Activated B cell treated with CpG ODN at 0.5 μM for 24 hours (primary cell): ENCODE data around the gene LRFN5. TPM values are rescaled to one million over a fixed set of nuclear protein-coding genes. Genes with fewer than 3 reads are reported as not detected.
"Not testable (repeated sequence)": the region's sequence is repeated elsewhere in the genome, so short reads cannot be mapped to it uniquely, and the experiment has no call there.

ENCODE experiments used
- ATAC-seq: fragments of 200-7000 bp; cut with Tn5 transposase; one replicate; pipeline ENCODE4 v1.10.0; 2021; ENCODE audit warnings: low read depth, mild to moderate bottlenecking, moderate library complexity
- CTCF ChIA-PET: fragments of 350-600 bp; sonication (Branson Sonifier 250); formaldehyde crosslinking; loops from one replicate; lab custom pipeline; 2021; ENCODE audit warnings: antibody characterized with exemption; lab: Charles Lee
- POLR2A ChIA-PET: fragments of 350-600 bp; sonication (Branson Sonifier 250); formaldehyde crosslinking; loops from one replicate; lab custom pipeline; 2021; ENCODE audit warnings: antibody characterized with exemption; lab: Charles Lee
- DNase-seq: peaks from one replicate; pipeline ENCODE4 v3.0.0; 2022
- H3K27ac Mint-ChIP-seq: one replicate; pipeline ENCODE4 v1.8.0; 2020; ENCODE audit warnings: mixed read lengths
- H3K27me3 Mint-ChIP-seq: one replicate; pipeline ENCODE4 v1.8.0; 2021; ENCODE audit warnings: mixed read lengths
- H3K36me3 Mint-ChIP-seq: one replicate; pipeline ENCODE4 v1.8.0; 2021; ENCODE audit warnings: low read depth, mixed read lengths
- H3K4me1 Mint-ChIP-seq: one replicate; pipeline ENCODE4 v1.8.0; 2021; ENCODE audit warnings: mixed read lengths
- H3K4me3 Mint-ChIP-seq: one replicate; pipeline ENCODE4 v1.8.0; 2020; ENCODE audit warnings: mild to moderate bottlenecking, mixed read lengths
- H3K9me3 Mint-ChIP-seq: one replicate; pipeline ENCODE4 v1.8.0; 2020; ENCODE audit warnings: mixed read lengths
- intact Hi-C: fragments of 100-400 bp; cut with micrococcal nuclease; formaldehyde crosslinking; loops from one replicate; pipeline ENCODE4 v1.15.1; 2024
- total RNA-seq: library from RNA; stranded (reverse); gene quantifications from 2 replicates; pipeline ENCODE4 v1.2.3, GENCODE V29; 2022
- TF ChIP-seq, protein P1 (sequence below): fragments of 200-600 bp; IDR thresholded peaks from one replicate; pipeline ENCODE4 v1.8.0; 2022; ENCODE audit warnings: antibody characterized with exemption, mild to moderate bottlenecking

LRFN5 gene
- total RNA-seq, 1 donor from 2014 or later = 0.11 TPM

DNA sequence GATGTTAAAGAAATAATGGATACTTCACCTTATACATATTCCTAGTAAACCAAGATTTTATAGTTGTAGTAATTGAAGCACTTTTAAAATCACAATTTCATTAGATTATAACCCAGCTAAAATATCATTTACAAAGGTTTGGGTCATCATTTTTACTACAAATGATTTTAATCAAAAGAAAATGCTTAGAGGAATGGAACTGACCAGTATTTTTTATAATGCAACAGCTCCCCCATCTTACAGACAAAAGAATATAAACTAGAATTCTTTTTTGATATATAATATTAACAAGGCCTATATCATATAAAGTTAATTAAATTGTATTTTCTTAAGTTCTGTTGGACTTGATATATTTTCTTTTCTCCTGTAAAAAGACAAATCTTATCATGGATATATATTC is 20.4 kb upstream of the LRFN5 start:
- H3K4me3 Mint-ChIP-seq = no peak overlapping the region
- no peak for ATAC-seq
- no peaks in the 10 kb centered on the region for H3K4me1 Mint-ChIP-seq
- no peaks in the 10 kb centered on the region for H3K36me3 Mint-ChIP-seq
- intact Hi-C loops = no loop called here
- CTCF ChIA-PET = no interaction called here
- POLR2A ChIA-PET = no interaction called here
- H3K27ac Mint-ChIP-seq = no peak overlapping the region
- no peaks in the 10 kb centered on the region for H3K27me3 Mint-ChIP-seq
- TF ChIP-seq, protein P1, sequence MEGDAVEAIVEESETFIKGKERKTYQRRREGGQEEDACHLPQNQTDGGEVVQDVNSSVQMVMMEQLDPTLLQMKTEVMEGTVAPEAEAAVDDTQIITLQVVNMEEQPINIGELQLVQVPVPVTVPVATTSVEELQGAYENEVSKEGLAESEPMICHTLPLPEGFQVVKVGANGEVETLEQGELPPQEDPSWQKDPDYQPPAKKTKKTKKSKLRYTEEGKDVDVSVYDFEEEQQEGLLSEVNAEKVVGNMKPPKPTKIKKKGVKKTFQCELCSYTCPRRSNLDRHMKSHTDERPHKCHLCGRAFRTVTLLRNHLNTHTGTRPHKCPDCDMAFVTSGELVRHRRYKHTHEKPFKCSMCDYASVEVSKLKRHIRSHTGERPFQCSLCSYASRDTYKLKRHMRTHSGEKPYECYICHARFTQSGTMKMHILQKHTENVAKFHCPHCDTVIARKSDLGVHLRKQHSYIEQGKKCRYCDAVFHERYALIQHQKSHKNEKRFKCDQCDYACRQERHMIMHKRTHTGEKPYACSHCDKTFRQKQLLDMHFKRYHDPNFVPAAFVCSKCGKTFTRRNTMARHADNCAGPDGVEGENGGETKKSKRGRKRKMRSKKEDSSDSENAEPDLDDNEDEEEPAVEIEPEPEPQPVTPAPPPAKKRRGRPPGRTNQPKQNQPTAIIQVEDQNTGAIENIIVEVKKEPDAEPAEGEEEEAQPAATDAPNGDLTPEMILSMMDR = no peak
- no peak for DNase-seq
- no peaks in the 10 kb centered on the region for H3K9me3 Mint-ChIP-seq

GRCh38 chr14:41597647-41598046 is 9.0 kb upstream of the LRFN5 start:
- ChIA-PET POLR2A (no interaction called here), CTCF (no interaction called here)
- no peak overlapping the region for H3K27ac Mint-ChIP-seq
- no peak overlapping the region for H3K4me3 Mint-ChIP-seq
- no peaks in the 10 kb centered on the region for H3K36me3 Mint-ChIP-seq
- intact Hi-C loops = no loop called here
- DNase-seq (no peak), ATAC-seq (no peak)
- H3K4me1 Mint-ChIP-seq = no peaks in the 10 kb centered on the region
- H3K27me3 Mint-ChIP-seq = peaks cover 3% of the 10 kb centered on the region
- no peaks in the 10 kb centered on the region for H3K9me3 Mint-ChIP-seq
- TF ChIP-seq, protein P1 = no peak

DNA sequence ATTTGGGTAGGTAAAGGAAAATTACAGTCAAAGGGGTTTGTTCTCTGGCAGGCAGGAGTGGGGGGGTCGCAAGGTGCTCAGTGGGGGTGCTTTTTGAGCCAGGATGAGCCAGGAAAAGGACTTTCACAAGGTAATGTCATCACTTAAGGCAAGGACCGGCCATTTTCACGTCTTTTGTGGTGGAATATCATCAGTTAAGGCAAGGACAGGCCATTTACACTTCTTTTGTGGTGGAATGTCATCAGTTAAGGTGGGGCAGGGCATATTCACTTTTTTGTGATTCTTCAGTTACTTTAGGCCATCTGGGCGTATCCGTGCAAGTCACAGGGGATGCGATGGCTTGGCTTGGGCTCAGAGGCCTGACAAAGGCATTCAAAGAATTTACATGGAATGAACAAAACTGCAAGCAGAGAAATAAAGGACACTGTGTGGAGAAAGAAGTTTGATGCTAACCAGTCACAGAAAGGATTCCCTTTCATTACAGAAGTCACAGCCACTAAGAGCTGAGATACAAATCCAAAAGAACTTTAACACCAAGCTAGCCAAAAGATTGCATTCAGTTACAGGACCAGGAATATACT is 6.8 kb upstream of the LRFN5 start:
- H3K4me3 Mint-ChIP-seq, H3K36me3 Mint-ChIP-seq, ATAC-seq, H3K27ac Mint-ChIP-seq, H3K9me3 Mint-ChIP-seq, POLR2A ChIA-PET, H3K4me1 Mint-ChIP-seq, DNase-seq: not testable (repeated sequence)
- CTCF ChIA-PET = interaction anchor here (1.4 to 2.5 kb wide), 2 partner anchors 9 kb away, joined by 8 to 14 read pairs; no protein-coding TSS in a partner anchor
- H3K27me3 Mint-ChIP-seq = peaks cover 12% of the 10 kb centered on the region
- intact Hi-C loops = loop anchor here (10.0 kb wide), 1 partner anchor 625 kb away; no protein-coding TSS in a partner anchor

DNA sequence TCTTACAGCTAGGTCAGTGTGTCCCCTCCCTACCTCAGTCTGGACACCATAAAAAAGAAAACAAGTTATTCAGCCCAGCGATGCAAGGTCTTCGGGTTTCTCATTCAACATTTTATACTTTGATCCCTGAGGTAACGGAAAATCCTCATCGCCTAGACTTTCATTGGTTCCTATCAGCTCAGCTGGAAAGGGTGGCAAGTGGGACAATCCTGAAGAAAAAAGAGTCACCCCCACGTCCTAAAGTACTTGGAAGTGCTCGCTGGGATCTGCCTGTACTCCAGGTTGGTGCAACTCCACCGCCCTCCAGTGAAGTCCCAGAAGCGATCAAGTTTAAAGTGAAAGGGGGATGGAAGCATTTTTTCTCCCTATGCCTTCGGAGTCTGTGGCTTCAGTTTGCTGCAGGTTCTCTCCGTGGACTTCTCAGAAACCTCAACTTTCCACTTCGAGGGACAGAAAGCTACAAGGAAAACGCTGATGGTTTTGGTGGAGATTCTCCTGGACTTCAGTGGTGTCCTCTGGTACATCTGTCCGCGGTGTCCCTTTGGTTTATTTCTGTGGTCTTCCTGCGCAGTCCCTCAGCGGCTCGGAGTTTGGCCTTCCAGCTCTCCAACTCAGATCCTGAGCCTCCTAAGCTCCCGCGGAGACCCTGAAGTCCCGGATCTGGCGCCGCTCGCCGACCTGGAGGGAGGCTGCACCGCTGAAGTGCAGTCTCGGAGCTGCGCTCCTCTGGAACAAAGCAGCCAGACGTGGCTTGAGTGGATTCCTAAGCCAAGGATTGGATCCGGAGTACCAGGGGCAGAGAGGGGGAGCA is 1.8 kb upstream of the LRFN5 start:
- ChIA-PET POLR2A (no interaction called here), CTCF (no interaction called here)
- intact Hi-C loops = loop anchor here (10.0 kb wide), 1 partner anchor 620 kb away; no protein-coding TSS in a partner anchor
- H3K36me3 Mint-ChIP-seq = no peaks in the 10 kb centered on the region
- no peaks in the 10 kb centered on the region for H3K9me3 Mint-ChIP-seq
- H3K27ac Mint-ChIP-seq = no peak overlapping the region
- TF ChIP-seq, protein P1 = no peak
- H3K4me3 Mint-ChIP-seq = no peak overlapping the region
- peaks cover 52% of the 10 kb centered on the region for H3K27me3 Mint-ChIP-seq
- ATAC-seq (no peak), DNase-seq (no peak)
- peaks cover 37% of the 10 kb centered on the region for H3K4me1 Mint-ChIP-seq

DNA sequence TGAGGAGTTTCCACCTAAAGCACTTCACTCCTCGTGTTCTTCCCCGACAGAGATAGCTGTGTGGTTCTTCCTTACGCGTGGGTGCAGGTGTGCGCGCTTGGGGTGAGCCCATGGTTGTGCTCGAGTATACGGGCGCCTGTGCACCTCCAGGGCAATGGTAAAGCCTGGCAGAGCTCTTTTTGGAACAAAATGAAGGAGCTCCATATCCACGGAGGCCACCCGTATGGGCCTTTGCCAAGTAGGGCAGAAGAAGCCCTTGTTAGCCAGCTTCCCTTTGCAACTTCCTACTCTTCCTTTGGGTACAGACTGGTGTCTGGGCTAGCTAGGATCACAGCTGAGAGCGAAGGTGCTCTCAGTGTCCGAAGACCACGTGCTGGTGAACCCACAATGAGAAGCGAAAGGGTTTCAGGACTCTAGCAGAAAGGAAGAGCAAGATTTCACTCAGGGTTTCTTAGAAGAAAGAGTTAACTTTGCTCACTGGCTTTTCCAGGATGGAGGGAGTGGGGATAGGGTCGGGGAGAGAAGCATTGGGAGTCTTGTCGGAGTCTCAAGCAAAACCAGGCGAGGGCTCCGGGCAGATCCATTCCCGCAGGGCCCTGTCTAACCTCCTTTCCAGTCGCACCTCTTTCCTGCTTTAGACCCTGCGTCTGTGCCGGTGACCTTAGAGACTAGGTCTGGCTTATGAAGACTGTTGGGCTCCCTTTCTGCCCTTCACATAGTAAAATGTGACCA is 960 bp upstream of the LRFN5 start:
- Mint-ChIP-seq H3K4me3 (peak overlapping the region; percentile 75), H3K27ac (no peak overlapping the region), H3K36me3 (no peaks in the 10 kb centered on the region), H3K27me3 (peaks cover 54% of the 10 kb centered on the region), H3K9me3 (no peaks in the 10 kb centered on the region), H3K4me1 (peaks cover 38% of the 10 kb centered on the region)
- intact Hi-C loops = loop anchor here (10.0 kb wide), 1 partner anchor 619 kb away; no protein-coding TSS in a partner anchor
- no peak for DNase-seq
- ATAC-seq = peak; percentile 21
- TF ChIP-seq, protein P1 = no peak
- ChIA-PET POLR2A (no interaction called here), CTCF (no interaction called here)
